CD4-positive, alpha-beta T cell (primary cell): Measurements from ENCODE around the gene KLHDC7A. TPM values are rescaled to one million over a fixed set of nuclear protein-coding genes. Genes with fewer than 3 reads are reported as not detected.

Experiments
- ATAC-seq: fragments of 200-7000 bp; cut with Tn5 transposase; one replicate; pipeline ENCODE4 v1.10.0; 2022; ENCODE audit warnings: mild to moderate bottlenecking; ENCODE audit not compliant: poor library complexity
- CTCF ChIA-PET: fragments of 350-600 bp; sonication (Branson Sonifier 250); formaldehyde crosslinking; loops from one replicate; lab custom pipeline; 2021; ENCODE audit warnings: antibody characterized with exemption, inconsistent platforms; lab: Charles Lee
- POLR2A ChIA-PET: fragments of 350-600 bp; sonication (Branson Sonifier 250); formaldehyde crosslinking; loops from one replicate; lab custom pipeline; 2021; ENCODE audit warnings: antibody characterized with exemption, inconsistent platforms; lab: Charles Lee
- DNase-seq, 14 experiments: peaks; one replicate each; pipeline ENCODE4 v3.0.0-alpha.2; 2013 to 2020; ENCODE audit warnings: mixed read lengths in 2 of 14
- H3K27ac ChIP-seq, 2 donors: one replicate each; pipeline versions ENCODE4 v1.5.1 to v1.7.0; 2013; ENCODE audit warnings: low read length in 2 of 2, low read depth in 1 of 2, mild to moderate bottlenecking in 1 of 2
- H3K27me3 ChIP-seq, 2 experiments: 1 replicate in 1 of 2; 2 replicates in 1 of 2; pipeline versions ENCODE4 v1.6.1 to v1.7.0; 2013; ENCODE audit warnings: low read length in 2 of 2, control low read depth in 1 of 2, mild to moderate bottlenecking in 1 of 2, moderate library complexity in 1 of 2; ENCODE audit not compliant: insufficient read depth in 2 of 2, control insufficient read depth in 1 of 2
- H3K36me3 ChIP-seq: one replicate; pipeline ENCODE4 v1.6.1; 2013; ENCODE audit warnings: low read length, control low read depth; ENCODE audit not compliant: insufficient read depth
- H3K4me1 ChIP-seq: one replicate; pipeline ENCODE4 v1.6.1; 2013; ENCODE audit warnings: low read length, control low read depth; ENCODE audit not compliant: insufficient read depth
- H3K4me3 ChIP-seq: one replicate; pipeline ENCODE4 v1.5.1; 2013; ENCODE audit warnings: mild to moderate bottlenecking, low read length, moderate library complexity
- H3K9me3 ChIP-seq, 2 experiments: 1 replicate in 1 of 2; 2 replicates in 1 of 2; pipeline versions ENCODE4 v1.6.1 to v1.7.0; 2013; ENCODE audit warnings: low read length in 2 of 2, mild to moderate bottlenecking in 2 of 2, control low read depth in 1 of 2, moderate library complexity in 1 of 2; ENCODE audit not compliant: control insufficient read depth in 1 of 2, insufficient read depth in 1 of 2
- H3K27ac Mint-ChIP-seq: one replicate; pipeline ENCODE4 v1.8.0; 2020; ENCODE audit warnings: mixed read lengths
- H3K27me3 Mint-ChIP-seq: one replicate; pipeline ENCODE4 v1.8.0; 2021; ENCODE audit warnings: mixed read lengths
- H3K36me3 Mint-ChIP-seq: one replicate; pipeline ENCODE4 v1.8.0; 2021; ENCODE audit warnings: low read depth, mixed read lengths
- H3K4me1 Mint-ChIP-seq: one replicate; pipeline ENCODE4 v1.8.0; 2021; ENCODE audit warnings: low read depth, mixed read lengths
- H3K4me3 Mint-ChIP-seq: one replicate; pipeline ENCODE4 v1.8.0; 2020; ENCODE audit warnings: mild to moderate bottlenecking, mixed read lengths
- H3K9me3 Mint-ChIP-seq: one replicate; pipeline ENCODE4 v1.8.0; 2020; ENCODE audit warnings: mixed read lengths
- CTCF ChIP-seq: fragments of 200-600 bp; IDR thresholded peaks from one replicate; pipeline ENCODE4 v1.8.0; 2022; ENCODE audit warnings: antibody characterized with exemption, mild to moderate bottlenecking
- intact Hi-C, 2 experiments: fragments of 100-400 bp; cut with DNase I in 1 of 2; cut with micrococcal nuclease in 1 of 2; formaldehyde crosslinking; loops; one replicate each; pipeline versions ENCODE4 v1.15.1 to v1.9.0; 2023 to 2025; cut with DNase I, micrococcal nuclease
- total RNA-seq, 174 experiments: library from RNA in 2 of 174; stranded (reverse) in 2 of 174; gene quantifications; one replicate each; pipeline ENCODE4 v1.2.3 and lab custom pipeline; 2021 to 2026

Gene KLHDC7A
- total RNA-seq, 2 experiments from 2014 or later, result not detected

DNA sequence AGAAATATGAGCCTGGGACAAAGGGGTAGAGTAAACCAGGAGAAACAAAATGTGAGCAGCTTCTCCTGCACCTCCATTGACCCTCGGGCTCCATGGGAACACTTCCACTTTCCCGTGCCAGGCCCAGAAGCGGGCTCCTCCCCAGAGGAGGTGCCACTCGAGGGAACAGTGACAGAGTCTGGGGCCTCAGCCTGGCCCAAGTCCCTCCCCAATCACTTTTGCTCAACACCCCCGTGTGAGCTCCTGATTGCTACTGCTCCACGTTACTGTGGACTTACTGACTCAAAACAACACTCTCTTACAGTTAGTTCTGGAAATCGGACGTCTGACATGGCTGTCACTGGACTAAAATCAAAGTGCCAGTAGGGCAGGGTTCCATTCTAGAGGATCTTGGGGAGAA, 17.7 kb upstream of the KLHDC7A start:
- Histone ChIP-seq H3K27me3 (peaks cover 0 to 3% of the 10 kb centered on the region in 2 experiments), H3K4me1 (no peaks in the 10 kb centered on the region), H3K36me3 (no peaks in the 10 kb centered on the region), H3K9me3 (peaks cover 0 to 4% of the 10 kb centered on the region in 2 experiments), H3K4me3 (no peak overlapping the region), H3K27ac (no peak overlapping the region)
- intact Hi-C loops, result no loop called here
- H3K27ac Mint-ChIP-seq, result no peak overlapping the region
- DNase-seq (no peak), ATAC-seq (no peak)
- H3K4me3 Mint-ChIP-seq, result no peak overlapping the region
- POLR2A ChIA-PET, result no interaction called here
- peaks cover 39% of the 10 kb centered on the region for H3K27me3 Mint-ChIP-seq
- CTCF ChIA-PET, result no interaction called here
- no peaks in the 10 kb centered on the region for H3K4me1 Mint-ChIP-seq
- TF ChIP-seq CTCF, result no peak
- H3K36me3 Mint-ChIP-seq, result no peaks in the 10 kb centered on the region
- H3K9me3 Mint-ChIP-seq, result no peaks in the 10 kb centered on the region

- Histone ChIP-seq H3K9me3 (peaks cover 0 to 4% of the 10 kb centered on the region in 2 experiments), H3K27ac (no peak overlapping the region), H3K4me1 (no peaks in the 10 kb centered on the region), H3K4me3 (no peak overlapping the region), H3K27me3 (no peaks in the 10 kb centered on the region), H3K36me3 (no peaks in the 10 kb centered on the region)
- H3K4me1 Mint-ChIP-seq, result no peaks in the 10 kb centered on the region
- CTCF ChIA-PET, result no interaction called here
- peaks cover 34% of the 10 kb centered on the region for H3K27me3 Mint-ChIP-seq
- no peaks in the 10 kb centered on the region for H3K9me3 Mint-ChIP-seq
- H3K36me3 Mint-ChIP-seq, result no peaks in the 10 kb centered on the region
- DNase-seq (no peak), ATAC-seq (no peak)
- POLR2A ChIA-PET, result no interaction called here
- no peak for TF ChIP-seq CTCF
- intact Hi-C loops, result no loop called here
- no peak overlapping the region for H3K4me3 Mint-ChIP-seq
- H3K27ac Mint-ChIP-seq, result no peak overlapping the region
Observed at GRCh38 chr1:18463984-18464664, 16.6 kb upstream of the KLHDC7A start.

DNA sequence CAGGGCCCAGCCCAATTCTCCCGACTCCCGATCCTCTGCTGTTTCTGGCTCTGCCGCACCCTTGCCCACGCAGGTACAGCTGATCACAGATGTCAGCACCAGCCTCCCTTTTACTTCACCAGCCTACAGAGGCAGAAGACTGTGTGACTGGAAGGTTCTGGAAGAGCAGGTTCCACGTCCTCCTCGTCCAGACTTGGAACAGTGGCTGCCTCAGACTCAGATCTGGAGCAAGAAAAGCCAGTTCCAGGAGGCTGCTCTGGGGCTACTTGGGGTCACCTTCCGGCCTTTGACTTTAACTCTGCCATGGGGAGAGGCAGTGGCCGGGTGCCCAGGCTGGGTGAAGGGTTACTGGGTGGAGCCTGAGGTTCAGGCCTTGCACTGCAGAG, 16.1 kb upstream of the KLHDC7A start:
- CTCF ChIA-PET, result no interaction called here

More for the DNA sequence above, 16.1 kb upstream of the KLHDC7A start:
- Mint-ChIP-seq H3K27me3 (peaks cover 29% of the 10 kb centered on the region), H3K27ac (no peak overlapping the region), H3K4me1 (no peaks in the 10 kb centered on the region), H3K4me3 (no peak overlapping the region), H3K36me3 (no peaks in the 10 kb centered on the region), H3K9me3 (no peaks in the 10 kb centered on the region)
- Histone ChIP-seq H3K4me1 (no peaks in the 10 kb centered on the region), H3K27me3 (no peaks in the 10 kb centered on the region), H3K27ac (no peak overlapping the region), H3K36me3 (no peaks in the 10 kb centered on the region), H3K4me3 (no peak overlapping the region), H3K9me3 (peaks cover 0 to 4% of the 10 kb centered on the region in 2 experiments)
- ATAC-seq, result no peak
- no peak for TF ChIP-seq CTCF
- intact Hi-C loops, result no loop called here
- POLR2A ChIA-PET, result no interaction called here
- DNase-seq, result no peak
